RPMI7951 (cell line): Measurements from ENCODE around the gene THYN1. TPM values are rescaled to one million over a fixed set of nuclear protein-coding genes. Genes with fewer than 3 reads are reported as not detected.

Experiments
- DNase-seq: peaks from one replicate; pipeline ENCODE4 v3.0.0-alpha.2; 2012; ENCODE audit warnings: low read depth
- total RNA-seq: library from RNA; depleted of rRNA; stranded (reverse); fragments of >200 nt; shearing (Covaris generic); gene quantifications from 2 replicates; pipeline ENCODE4 v1.2.3, GENCODE V29; 2014; rRNA removed

Gene THYN1
- total RNA-seq, 1 experiment from 2014 or later = 125 TPM

DNA sequence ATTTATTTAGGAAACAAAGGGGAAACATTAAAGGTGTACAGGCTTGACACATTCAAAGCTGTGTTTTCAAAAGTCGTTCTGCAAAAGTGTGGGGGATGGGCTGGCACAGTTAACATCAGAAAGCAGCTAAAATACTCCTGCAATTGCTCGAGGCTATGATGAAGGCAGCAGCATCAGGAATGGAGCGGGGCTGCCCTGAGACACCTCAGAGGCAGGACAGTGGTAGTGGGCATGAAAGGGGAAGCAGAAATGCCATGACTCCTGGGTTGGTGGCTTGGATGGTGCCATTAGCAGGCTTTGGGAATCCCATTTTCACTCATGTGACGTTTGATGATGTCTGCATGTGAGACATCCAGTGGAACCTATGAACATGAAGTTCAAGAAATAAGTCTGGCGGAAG is 30.0 kb downstream of the THYN1 start:
- peak; percentile 6 for DNase-seq

- DNase-seq = no peak
These were observed 36.3 kb downstream of the THYN1 start for GRCh38 chr11:134216816-134217215.

GRCh38 chr11:134215836-134216235 is 37.3 kb downstream of the THYN1 start:
- DNase-seq = no peak

DNA sequence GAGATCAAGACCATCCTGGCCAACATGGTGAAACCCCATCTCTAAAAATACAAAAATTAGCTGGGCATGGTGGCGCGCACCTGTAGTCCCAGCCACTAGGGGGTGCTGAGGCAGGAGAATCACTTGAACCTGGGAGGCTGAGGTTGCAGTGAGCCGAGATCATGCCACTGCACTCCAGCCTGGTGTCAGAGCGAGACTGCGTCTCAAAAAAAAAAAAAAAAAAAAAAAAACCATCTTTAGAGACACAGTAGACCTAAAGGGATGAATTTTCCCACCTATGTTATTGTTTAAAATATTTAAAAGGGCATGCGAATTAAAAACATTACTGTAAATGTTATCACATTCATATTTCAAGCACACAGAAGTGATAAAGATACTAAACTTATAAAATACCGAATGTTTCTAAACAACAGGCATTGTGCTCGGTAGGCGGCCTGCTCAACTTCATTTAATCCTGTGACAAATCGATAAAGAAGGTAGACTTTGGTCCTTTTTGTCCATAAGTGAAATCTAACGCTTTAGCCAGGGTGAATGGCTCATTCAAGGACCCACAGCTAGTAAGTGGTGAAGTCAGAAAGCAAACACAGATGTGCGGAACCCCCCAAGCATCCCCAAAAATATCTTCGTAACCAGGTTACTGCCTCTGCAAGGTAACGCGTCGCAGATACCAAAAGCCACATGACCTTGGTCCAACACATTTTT is 45.5 kb downstream of the THYN1 start:
- peak; percentile 19 for DNase-seq

DNA sequence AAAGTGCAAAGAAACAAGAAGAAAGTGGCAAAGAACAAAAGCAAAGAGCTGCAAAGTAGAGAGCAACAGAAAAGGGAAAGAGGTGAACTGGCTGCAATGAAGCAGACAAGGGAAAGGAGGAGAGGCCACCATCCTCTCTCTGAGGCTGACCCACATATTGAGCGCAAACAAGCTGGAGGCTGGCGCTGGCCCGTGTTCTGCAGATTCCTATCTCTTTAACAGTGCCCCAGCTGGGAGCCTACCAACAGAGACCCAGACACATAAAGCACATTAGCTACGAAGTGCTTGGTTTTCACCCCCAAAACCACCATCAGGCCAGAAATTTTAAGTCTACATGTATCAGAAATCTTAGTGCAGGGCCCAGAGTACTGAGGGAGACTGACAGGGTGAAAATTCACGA is 47.0 kb downstream of the THYN1 start:
- no peak for DNase-seq

DNA sequence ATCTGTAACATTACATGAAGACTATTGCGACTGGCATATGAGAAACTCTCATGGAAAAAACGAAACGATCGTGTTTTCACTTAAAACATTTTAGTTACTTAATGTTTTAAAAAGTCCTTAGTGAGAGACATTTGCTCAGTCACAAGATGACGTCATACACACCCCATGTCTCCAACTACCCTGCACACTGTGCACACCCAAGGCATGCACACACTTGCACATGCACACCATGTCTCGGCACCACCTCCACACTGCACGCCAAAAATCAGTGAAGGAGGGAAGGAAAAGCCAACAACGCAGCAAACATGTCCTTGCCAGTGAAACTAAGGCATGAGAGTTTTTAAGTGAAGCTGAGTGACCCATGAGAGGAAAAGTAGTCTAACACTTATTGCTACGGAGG is 47.4 kb downstream of the THYN1 start:
- DNase-seq = no peak

- DNase-seq = no peak
These were observed 50.5 kb downstream of the THYN1 start for GRCh38 chr11:134202661-134203060.

- DNase-seq = no peak
These were observed 52.5 kb downstream of the THYN1 start for GRCh38 chr11:134200688-134201087.

- no peak for DNase-seq
These were observed 53.6 kb downstream of the THYN1 start for GRCh38 chr11:134199531-134199930.

Other genes starting within 250 kb of the THYN1 start
- 49.1 and 51.9 TPM in 2 replicates for gene JAM3, start 184.3 kb downstream of the THYN1 start, total RNA-seq
- gene NCAPD3, start 29.4 kb downstream of the THYN1 start, total RNA-seq = 50.0 and 55.5 TPM in 2 replicates
- 31.8 and 37.5 TPM in 2 replicates for gene VPS26B, start 28.7 kb downstream of the THYN1 start, total RNA-seq
- 20.3 and 21.6 TPM in 2 replicates for gene ACAD8, start 216 bp upstream of the THYN1 start, total RNA-seq
- gene GLB1L3, start 23.0 kb upstream of the THYN1 start, total RNA-seq = not detected in 2 replicates
- gene GLB1L2, start 78.6 kb upstream of the THYN1 start, total RNA-seq = 0.24 TPM in 1 of 2 replicates, not detected in the other
- not detected in 2 replicates for gene B3GAT1, start 158.9 kb upstream of the THYN1 start, total RNA-seq